Progenitor cell of endocrine pancreas (in vitro differentiated cells): ENCODE data around the gene WSCD1. TPM values are rescaled to one million over a fixed set of nuclear protein-coding genes. Genes with fewer than 3 reads are reported as not detected.

Experiments used
- DNase-seq: peaks from one replicate; pipeline ENCODE4 v3.0.0; 2021; ENCODE audit warnings: low spot score; ENCODE audit not compliant: unreplicated experiment
- H3K27ac Mint-ChIP-seq: 2 replicates; pipeline ENCODE4 v1.8.0; 2021; ENCODE audit warnings: mild to moderate bottlenecking, moderate library complexity, mixed read lengths
- H3K27me3 Mint-ChIP-seq: 2 replicates; pipeline ENCODE4 v1.8.0; 2021; ENCODE audit warnings: mixed read lengths
- H3K36me3 Mint-ChIP-seq: 2 replicates; pipeline ENCODE4 v1.8.0; 2022; ENCODE audit warnings: mixed read lengths; ENCODE audit not compliant: insufficient read depth
- H3K4me1 Mint-ChIP-seq: 2 replicates; pipeline ENCODE4 v1.8.0; 2021; ENCODE audit warnings: low read depth, mixed read lengths
- H3K4me3 Mint-ChIP-seq: 2 replicates; pipeline ENCODE4 v1.8.0; 2021; ENCODE audit warnings: low read depth, mild to moderate bottlenecking, moderate library complexity, mixed read lengths
- H3K9me3 Mint-ChIP-seq: 2 replicates; pipeline ENCODE4 v1.8.0; 2021; ENCODE audit warnings: low read depth, mixed read lengths
- CTCF ChIP-seq: fragments of 200-600 bp; sonication (generic); IDR thresholded peaks from one replicate; pipeline ENCODE4 v1.5.0; 2021; ENCODE audit warnings: antibody characterized with exemption, mild to moderate bottlenecking; ENCODE audit not compliant: unreplicated experiment
- total RNA-seq: library from RNA; stranded (reverse); gene quantifications from 2 replicates; pipeline ENCODE4 v1.2.1, GENCODE V29; 2021

WSCD1 gene
- total RNA-seq, 1 donor from 2014 or later = 10.3 TPM

- Mint-ChIP-seq H3K27me3 (peaks cover 15% of the 10 kb centered on the region), H3K27ac (no peak overlapping the region), H3K4me1 (peaks cover 5% of the 10 kb centered on the region), H3K9me3 (no peaks in the 10 kb centered on the region), H3K36me3 (no peaks in the 10 kb centered on the region), H3K4me3 (no peak overlapping the region)
- no peak for DNase-seq
- no peak for TF ChIP-seq CTCF
These were observed 65.8 kb downstream of the WSCD1 start for GRCh38 chr17:6135996-6136395.

- DNase-seq = no peak
- peaks cover 17% of the 10 kb centered on the region for H3K27me3 Mint-ChIP-seq
- no peaks in the 10 kb centered on the region for H3K36me3 Mint-ChIP-seq
- H3K9me3 Mint-ChIP-seq = no peaks in the 10 kb centered on the region
- peaks cover 5% of the 10 kb centered on the region for H3K4me1 Mint-ChIP-seq
- TF ChIP-seq CTCF = no peak
- H3K4me3 Mint-ChIP-seq = no peak overlapping the region
- H3K27ac Mint-ChIP-seq = no peak overlapping the region
These were observed 67.7 kb downstream of the WSCD1 start for GRCh38 chr17:6137716-6138502.

- no peak for DNase-seq
- no peaks in the 10 kb centered on the region for H3K36me3 Mint-ChIP-seq
- no peaks in the 10 kb centered on the region for H3K9me3 Mint-ChIP-seq
- no peak overlapping the region for H3K4me3 Mint-ChIP-seq
- peaks cover 5% of the 10 kb centered on the region for H3K4me1 Mint-ChIP-seq
- peaks cover 17% of the 10 kb centered on the region for H3K27me3 Mint-ChIP-seq
- no peak for TF ChIP-seq CTCF
- no peak overlapping the region for H3K27ac Mint-ChIP-seq
These were observed 68.7 kb downstream of the WSCD1 start for GRCh38 chr17:6138761-6139446.

- Mint-ChIP-seq H3K36me3 (no peaks in the 10 kb centered on the region), H3K27me3 (peaks cover 17% of the 10 kb centered on the region), H3K9me3 (no peaks in the 10 kb centered on the region)
These were observed 69.3 kb downstream of the WSCD1 start for GRCh38 chr17:6139447-6139832.

More at GRCh38 chr17:6139447-6139832, 69.3 kb downstream of the WSCD1 start:
- DNase-seq = no peak
- no peak overlapping the region for H3K27ac Mint-ChIP-seq
- peaks cover 5% of the 10 kb centered on the region for H3K4me1 Mint-ChIP-seq
- TF ChIP-seq CTCF = no peak
- H3K4me3 Mint-ChIP-seq = no peak overlapping the region
